Panc1 (cell line): ENCODE measurements around the gene TMEM209. TPM values are rescaled to one million over a fixed set of nuclear protein-coding genes. Genes with fewer than 3 reads are reported as not detected.

ENCODE experiments used
- ATAC-seq: fragments of 200-7000 bp; cut with Tn5 transposase; 2 replicates; pipeline ENCODE4 v1.9.1; 2020; ENCODE audit warnings: mild to moderate bottlenecking, moderate library complexity
- BruUV-seq: library from RNA; stranded (reverse); fragments of 400-500 nt; replicated peaks from 2 replicates; lab custom pipeline; 2021; lab: Mats Ljungman, UMichigan
- CTCF ChIA-PET: fragments of 300-600 bp; sonication (Branson Sonifier 250); formaldehyde crosslinking; loops from one replicate; lab custom pipeline; 2022; ENCODE audit warnings: antibody characterized with exemption; lab: Charles Lee
- POLR2A ChIA-PET: fragments of 300-600 bp; sonication (Branson Sonifier 250); formaldehyde crosslinking; loops from one replicate; lab custom pipeline; 2022; ENCODE audit warnings: antibody characterized with exemption; lab: Charles Lee
- DNase-seq: peaks from one replicate; pipeline ENCODE4 v3.0.0-alpha.2; 2010; ENCODE audit warnings: low read depth, low spot score
- H3K27ac ChIP-seq: 2 replicates; pipeline ENCODE4 v1.5.1; 2011; ENCODE audit warnings: mild to moderate bottlenecking, low read length, inconsistent platforms
- H3K27me3 ChIP-seq: fragments of 200-500 bp; sonication (Bioruptor generic); 2 replicates; pipeline ENCODE4 v1.6.0; 2014; ENCODE audit warnings: low read length, inconsistent platforms; ENCODE audit not compliant: control insufficient read depth, insufficient read depth
- H3K36me3 ChIP-seq: fragments of 200-500 bp; sonication (Bioruptor generic); 2 replicates; pipeline ENCODE4 v1.5.1; 2014; ENCODE audit warnings: inconsistent platforms, mild to moderate bottlenecking, low read length, moderate library complexity; ENCODE audit not compliant: control insufficient read depth, insufficient read depth
- H3K4me1 ChIP-seq: 2 replicates; pipeline ENCODE4 v1.5.1; 2011; ENCODE audit warnings: inconsistent platforms, mild to moderate bottlenecking, low read length, moderate library complexity; ENCODE audit not compliant: control insufficient read depth, insufficient read depth
- H3K4me3 ChIP-seq, 2 experiments: 2 replicates each; pipeline ENCODE4 v1.5.1; 2011 to 2012; ENCODE audit warnings: low read depth in 2 of 2, low read length in 2 of 2, mild to moderate bottlenecking in 2 of 2, inconsistent platforms in 1 of 2, moderate library complexity in 1 of 2
- H3K9me3 ChIP-seq: fragments of 200-500 bp; sonication (Bioruptor generic); 2 replicates; pipeline ENCODE4 v1.5.1; 2014; ENCODE audit warnings: low read depth, mild to moderate bottlenecking, inconsistent platforms, low read length, moderate library complexity; ENCODE audit not compliant: control insufficient read depth, insufficient read depth
- CTCF ChIP-seq: fragments of 450-650 bp; IDR thresholded peaks from 2 replicates; pipeline ENCODE4 v1.5.1; 2017; ENCODE audit warnings: mild to moderate bottlenecking
- POLR2AphosphoS5 ChIP-seq: IDR thresholded peaks from 2 replicates; pipeline ENCODE4 v1.6.1; 2012; ENCODE audit warnings: mild to moderate bottlenecking, low read depth, low read length, moderate library complexity
- REST ChIP-seq, 2 experiments: IDR thresholded peaks; 2 replicates each; pipeline ENCODE4 v1.6.1; 2011 to 2012; ENCODE audit warnings: low read depth in 2 of 2, control low read depth in 1 of 2, low read length in 1 of 2, mild to moderate bottlenecking in 1 of 2, moderate library complexity in 1 of 2; ENCODE audit not compliant: insufficient read depth in 1 of 2
- SIN3A ChIP-seq: IDR thresholded peaks from 2 replicates; pipeline ENCODE4 v1.6.1; 2012; ENCODE audit warnings: low read depth, mild to moderate bottlenecking, low read length, moderate library complexity, borderline replicate concordance; ENCODE audit not compliant: insufficient read depth
- TCF7L2 ChIP-seq: IDR thresholded peaks from 2 replicates; pipeline ENCODE4 v1.6.1; 2011; ENCODE audit warnings: mild to moderate bottlenecking, low read depth, low read length, inconsistent platforms
- in situ Hi-C: cut with HindIII; loops from 2 replicates; pipeline ENCODE4 v1.10.0; 2016; ENCODE audit warnings: low sequenced_read_pairs, low pct_unique_long_range_greater_than_20kb
- intact Hi-C: fragments of 100-400 bp; cut with micrococcal nuclease; formaldehyde crosslinking; loops from one replicate; pipeline ENCODE4 v1.10.0; 2022; ENCODE audit not compliant: unreplicated experiment
- total RNA-seq: library from RNA; stranded (reverse); gene quantifications from one replicate; pipeline ENCODE4 v1.2.1, GENCODE V29; 2021; ENCODE audit not compliant: unreplicated experiment

The TMEM209 gene
- total RNA-seq, 1 experiment from 2014 or later = 32.3 TPM

- ChIA-PET CTCF (no interaction called here), POLR2A (no interaction called here)
- Histone ChIP-seq H3K36me3 (no peaks in the 10 kb centered on the region), H3K4me1 (no peaks in the 10 kb centered on the region), H3K27ac (no peak overlapping the region), H3K4me3 (no peak overlapping the region), H3K9me3 (no peaks in the 10 kb centered on the region), H3K27me3 (no peaks in the 10 kb centered on the region)
- BruUV-seq = no TSS peak
- no peak for DNase-seq
- TF ChIP-seq POLR2AphosphoS5 = no peak
- TF ChIP-seq SIN3A = no peak
- TF ChIP-seq TCF7L2 = no peak
- no peak for TF ChIP-seq CTCF
- intact Hi-C loops = no loop called here
- ATAC-seq = no peak
- in situ Hi-C loops = no loop called here
Observed at GRCh38 chr7:130145424-130146100, 59.6 kb downstream of the TMEM209 start.

DNA sequence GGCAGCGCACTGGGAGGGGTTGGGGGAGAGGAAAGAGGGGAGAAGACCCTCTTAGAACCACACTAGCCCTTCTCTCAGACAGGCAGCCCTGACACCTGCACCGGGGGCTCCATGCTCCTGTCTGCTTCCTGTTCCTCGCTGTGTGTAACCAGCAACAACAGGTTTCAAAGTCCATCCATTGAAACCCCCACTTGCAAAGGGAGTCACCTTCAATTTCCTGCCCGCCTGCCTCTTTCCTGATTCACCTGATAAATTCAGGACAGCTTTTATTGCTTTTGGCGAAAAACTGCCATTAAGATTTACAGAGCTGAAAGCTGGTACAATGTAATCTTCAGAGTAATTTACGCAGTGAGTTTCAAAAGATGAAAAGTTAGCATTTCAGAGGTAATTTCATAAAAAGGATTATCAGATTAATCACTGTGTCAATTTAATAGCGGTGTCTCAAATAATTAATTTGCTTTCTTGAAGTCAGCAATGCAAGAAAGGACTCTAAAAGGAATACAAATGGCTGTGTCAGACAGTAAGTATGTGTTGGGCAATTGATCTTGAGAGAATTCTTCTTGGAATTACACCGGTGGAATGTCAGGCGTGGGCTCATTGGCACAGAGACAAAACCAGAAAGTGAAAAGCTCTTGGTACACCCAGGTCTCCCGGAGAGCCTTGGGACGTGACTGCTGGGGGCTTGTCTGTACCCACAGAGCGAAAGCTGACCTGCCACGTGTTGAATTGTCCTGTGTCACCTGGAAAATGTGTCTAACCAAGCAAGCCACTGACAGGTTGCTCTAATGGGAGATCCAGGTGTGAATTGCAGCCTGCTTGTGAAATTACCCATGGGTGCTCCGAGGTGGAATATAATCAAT lies 60.7 kb downstream of the TMEM209 start:
- intact Hi-C loops (no loop called here), in situ Hi-C loops (no loop called here)
- H3K36me3 ChIP-seq = no peaks in the 10 kb centered on the region
- no peaks in the 10 kb centered on the region for H3K4me1 ChIP-seq
- TF ChIP-seq CTCF (no peak), POLR2AphosphoS5 (no peak), REST (IDR thresholded peaks at IDR 0.05; ENCODE audit: insufficient read depth in 1 of 2, low read depth in 2 of 2, low read length in 1 of 2) (no peak), TCF7L2 (no peak), SIN3A (no peak)
- H3K9me3 ChIP-seq = no peaks in the 10 kb centered on the region
- ChIA-PET POLR2A (interaction anchor here (0.5 kb wide), 1 partner anchor 529 kb away, joined by 4 read pairs; no protein-coding TSS in a partner anchor), CTCF (no interaction called here)
- no TSS peak for BruUV-seq
- no peak for ATAC-seq
- H3K4me3 ChIP-seq = no peak overlapping the region
- no peak for DNase-seq
- no peaks in the 10 kb centered on the region for H3K27me3 ChIP-seq
- H3K27ac ChIP-seq = no peak overlapping the region
